HEK293T (cell line): ENCODE data around the gene CNTRL.

Experiments
- ARNT ChIP-seq: fragments of 450-650 bp; IDR thresholded peaks from 2 replicates; pipeline ENCODE4 v1.6.1; 2017; ENCODE audit warnings: mild to moderate bottlenecking
- CTBP1 ChIP-seq: fragments of 450-650 bp; IDR thresholded peaks from 2 replicates; pipeline ENCODE4 v1.6.1; 2016; ENCODE audit warnings: borderline replicate concordance
- ELF4 ChIP-seq: fragments of 450-650 bp; IDR thresholded peaks from 2 replicates; pipeline ENCODE4 v1.6.1; 2017; ENCODE audit warnings: antibody characterized with exemption
- ZNF384 ChIP-seq: fragments of 450-650 bp; IDR thresholded peaks from 2 replicates; pipeline ENCODE4 v1.6.1; 2016
- TF ChIP-seq, protein P1 (sequence below): fragments of 450-650 bp; IDR thresholded peaks from 2 replicates; pipeline ENCODE4 v1.6.1; 2016

GRCh38 chr9:121226175-121226574 lies 151.4 kb downstream of the CNTRL start:
- TF ChIP-seq ELF4 (no peak), ARNT (no peak), ZNF384 (no peak), CTBP1 (no peak)
- TF ChIP-seq, protein P1, sequence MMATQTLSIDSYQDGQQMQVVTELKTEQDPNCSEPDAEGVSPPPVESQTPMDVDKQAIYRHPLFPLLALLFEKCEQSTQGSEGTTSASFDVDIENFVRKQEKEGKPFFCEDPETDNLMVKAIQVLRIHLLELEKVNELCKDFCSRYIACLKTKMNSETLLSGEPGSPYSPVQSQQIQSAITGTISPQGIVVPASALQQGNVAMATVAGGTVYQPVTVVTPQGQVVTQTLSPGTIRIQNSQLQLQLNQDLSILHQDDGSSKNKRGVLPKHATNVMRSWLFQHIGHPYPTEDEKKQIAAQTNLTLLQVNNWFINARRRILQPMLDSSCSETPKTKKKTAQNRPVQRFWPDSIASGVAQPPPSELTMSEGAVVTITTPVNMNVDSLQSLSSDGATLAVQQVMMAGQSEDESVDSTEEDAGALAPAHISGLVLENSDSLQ = no peak
